Astrocyte (in vitro differentiated cells and primary cell): Measurements from ENCODE around the gene HADHB. TPM values are rescaled to one million over a fixed set of nuclear protein-coding genes. Genes with fewer than 3 reads are reported as not detected.
A peak's percentile ranks its signal among the peaks of the same experiment; 100 is the strongest.
"Not testable (repeated sequence)": the region's sequence is repeated elsewhere in the genome, so short reads cannot be mapped to it uniquely, and the experiment has no call there.

Experiments used
- DNase-seq: peaks from one replicate; pipeline ENCODE4 v3.0.0-alpha.2; 2010; ENCODE audit warnings: low read depth
- FAIRE-seq: peaks from 2 replicates; lab custom pipeline; 2011; peaks lifted over from hg19 to GRCh38; lab: Jason Lieb, UNC
- H2AFZ ChIP-seq: 2 replicates; pipeline ENCODE4 v1.6.0; 2012; ENCODE audit warnings: low read depth, low read length, inconsistent platforms
- H3K27ac ChIP-seq: 2 replicates; pipeline ENCODE4 v1.5.1; 2011; ENCODE audit warnings: low read depth, low read length, inconsistent platforms
- H3K27me3 ChIP-seq: 2 replicates; pipeline ENCODE4 v1.6.0; 2011; ENCODE audit warnings: low read length, inconsistent platforms; ENCODE audit not compliant: insufficient read depth
- H3K36me3 ChIP-seq: 2 replicates; pipeline ENCODE4 v1.5.1; 2011; ENCODE audit warnings: low read length, inconsistent platforms; ENCODE audit not compliant: insufficient read depth
- H3K4me1 ChIP-seq: 2 replicates; pipeline ENCODE4 v1.5.1; 2011; ENCODE audit warnings: low read length, inconsistent platforms; ENCODE audit not compliant: insufficient read depth
- H3K4me2 ChIP-seq: 2 replicates; pipeline ENCODE4 v1.6.0; 2012; ENCODE audit warnings: low read length, inconsistent platforms
- H3K4me3 ChIP-seq: 2 replicates; pipeline ENCODE4 v1.5.1; 2011; ENCODE audit warnings: low read depth, mild to moderate bottlenecking, low read length, inconsistent platforms; ENCODE audit not compliant: insufficient read depth
- H3K79me2 ChIP-seq: 2 replicates; pipeline ENCODE4 v1.6.0; 2012; ENCODE audit warnings: mild to moderate bottlenecking, low read length, inconsistent platforms; ENCODE audit not compliant: insufficient read depth
- H3K9ac ChIP-seq: 2 replicates; pipeline ENCODE4 v1.6.0; 2012; ENCODE audit warnings: mild to moderate bottlenecking, low read length, inconsistent platforms
- H3K9me3 ChIP-seq: 2 replicates; pipeline ENCODE4 v1.5.1; 2012; ENCODE audit warnings: low read depth, mild to moderate bottlenecking, low read length, inconsistent platforms; ENCODE audit not compliant: insufficient read depth
- H4K20me1 ChIP-seq: 2 replicates; pipeline ENCODE4 v1.6.0; 2012; ENCODE audit warnings: low read length, inconsistent platforms; ENCODE audit not compliant: insufficient read depth
- H3K27ac Mint-ChIP-seq: one replicate; pipeline ENCODE4 v1.8.0; 2021; ENCODE audit warnings: mild to moderate bottlenecking, mixed read lengths; ENCODE audit not compliant: unreplicated experiment
- H3K27me3 Mint-ChIP-seq: one replicate; pipeline ENCODE4 v1.8.0; 2021; ENCODE audit warnings: low read depth, mixed read lengths; ENCODE audit not compliant: unreplicated experiment
- H3K36me3 Mint-ChIP-seq: one replicate; pipeline ENCODE4 v1.8.0; 2021; ENCODE audit warnings: low read depth, mixed read lengths; ENCODE audit not compliant: unreplicated experiment
- H3K4me1 Mint-ChIP-seq: one replicate; pipeline ENCODE4 v1.8.0; 2021; ENCODE audit warnings: low read depth, mixed read lengths; ENCODE audit not compliant: unreplicated experiment
- H3K4me3 Mint-ChIP-seq: one replicate; pipeline ENCODE4 v1.8.0; 2021; ENCODE audit warnings: mild to moderate bottlenecking, moderate library complexity, mixed read lengths; ENCODE audit not compliant: unreplicated experiment
- H3K9me3 Mint-ChIP-seq: one replicate; pipeline ENCODE4 v1.8.0; 2021; ENCODE audit warnings: mild to moderate bottlenecking, mixed read lengths; ENCODE audit not compliant: unreplicated experiment
- EZH2 ChIP-seq: IDR thresholded peaks from 2 replicates; pipeline ENCODE4 v1.6.1; 2012; ENCODE audit warnings: mild to moderate bottlenecking, low read length, inconsistent platforms; ENCODE audit not compliant: insufficient read depth
- total RNA-seq: library from RNA; stranded (reverse); gene quantifications from 2 replicates; pipeline ENCODE4 v1.2.1, GENCODE V29; 2021
- TF ChIP-seq, protein P1 (sequence below): IDR thresholded peaks from 2 replicates; pipeline ENCODE4 v1.5.1; 2011; ENCODE audit warnings: low read depth, mild to moderate bottlenecking, inconsistent platforms, low read length, moderate library complexity; ENCODE audit not compliant: insufficient read depth

HADHB gene
- total RNA-seq, 1 donor from 2014 or later: 109 TPM

DNA sequence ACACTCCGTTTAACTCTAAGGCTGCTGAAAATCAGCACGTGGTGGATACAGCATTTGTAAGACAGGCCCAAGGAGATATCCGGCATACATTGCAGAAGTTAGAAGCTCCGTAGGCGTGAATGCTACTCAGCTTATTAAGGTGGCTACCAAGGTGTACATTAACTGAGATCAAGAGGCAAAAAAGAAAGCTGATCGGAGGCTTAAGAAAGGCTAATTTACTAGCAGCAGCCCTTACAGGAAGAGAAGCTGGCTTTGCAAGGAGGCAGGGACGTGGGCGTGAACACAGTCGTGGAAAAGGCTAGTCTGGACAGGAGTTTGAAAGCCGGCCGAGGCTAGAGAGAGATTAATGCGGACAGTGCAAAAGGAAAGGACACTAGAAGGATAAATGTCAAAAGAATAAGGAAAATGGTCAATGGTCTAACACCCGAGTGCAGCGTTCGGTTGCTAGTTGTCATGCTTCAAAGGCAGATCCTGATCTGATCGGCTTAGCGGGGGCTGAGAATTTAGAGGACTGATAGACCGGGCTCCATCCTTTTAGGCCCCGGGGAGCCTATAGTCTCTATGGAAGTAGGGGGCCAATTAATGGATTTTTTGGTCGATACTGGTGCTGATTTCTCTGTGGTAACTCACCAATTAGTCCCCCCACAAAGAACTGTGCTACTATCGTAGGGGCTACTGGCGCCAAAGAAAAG is 55.6 kb downstream of the HADHB start:
- TF ChIP-seq, protein P1, sequence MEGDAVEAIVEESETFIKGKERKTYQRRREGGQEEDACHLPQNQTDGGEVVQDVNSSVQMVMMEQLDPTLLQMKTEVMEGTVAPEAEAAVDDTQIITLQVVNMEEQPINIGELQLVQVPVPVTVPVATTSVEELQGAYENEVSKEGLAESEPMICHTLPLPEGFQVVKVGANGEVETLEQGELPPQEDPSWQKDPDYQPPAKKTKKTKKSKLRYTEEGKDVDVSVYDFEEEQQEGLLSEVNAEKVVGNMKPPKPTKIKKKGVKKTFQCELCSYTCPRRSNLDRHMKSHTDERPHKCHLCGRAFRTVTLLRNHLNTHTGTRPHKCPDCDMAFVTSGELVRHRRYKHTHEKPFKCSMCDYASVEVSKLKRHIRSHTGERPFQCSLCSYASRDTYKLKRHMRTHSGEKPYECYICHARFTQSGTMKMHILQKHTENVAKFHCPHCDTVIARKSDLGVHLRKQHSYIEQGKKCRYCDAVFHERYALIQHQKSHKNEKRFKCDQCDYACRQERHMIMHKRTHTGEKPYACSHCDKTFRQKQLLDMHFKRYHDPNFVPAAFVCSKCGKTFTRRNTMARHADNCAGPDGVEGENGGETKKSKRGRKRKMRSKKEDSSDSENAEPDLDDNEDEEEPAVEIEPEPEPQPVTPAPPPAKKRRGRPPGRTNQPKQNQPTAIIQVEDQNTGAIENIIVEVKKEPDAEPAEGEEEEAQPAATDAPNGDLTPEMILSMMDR: no peak
- TF ChIP-seq EZH2: no peak
- FAIRE-seq: no peak
- Mint-ChIP-seq H3K4me1 (peaks cover 3% of the 10 kb centered on the region), H3K9me3 (no peaks in the 10 kb centered on the region), H3K27ac (no peak overlapping the region), H3K27me3 (peaks cover 15% of the 10 kb centered on the region), H3K36me3 (no peaks in the 10 kb centered on the region), H3K4me3 (no peak overlapping the region)
- Histone ChIP-seq H3K4me3 (peak overlapping the region; percentile 35), H4K20me1 (no peaks in the 10 kb centered on the region), H3K4me2 (peak overlapping the region; percentile 96), H2AFZ (peak overlapping the region; percentile 89), H3K27ac (peak overlapping the region; percentile 31), H3K9me3 (no peaks in the 10 kb centered on the region), H3K36me3 (no peaks in the 10 kb centered on the region), H3K9ac (peak overlapping the region; percentile 57), H3K27me3 (no peaks in the 10 kb centered on the region), H3K79me2 (no peaks in the 10 kb centered on the region), H3K4me1 (peaks cover 19% of the 10 kb centered on the region)
- peak; percentile 39 for DNase-seq

DNA sequence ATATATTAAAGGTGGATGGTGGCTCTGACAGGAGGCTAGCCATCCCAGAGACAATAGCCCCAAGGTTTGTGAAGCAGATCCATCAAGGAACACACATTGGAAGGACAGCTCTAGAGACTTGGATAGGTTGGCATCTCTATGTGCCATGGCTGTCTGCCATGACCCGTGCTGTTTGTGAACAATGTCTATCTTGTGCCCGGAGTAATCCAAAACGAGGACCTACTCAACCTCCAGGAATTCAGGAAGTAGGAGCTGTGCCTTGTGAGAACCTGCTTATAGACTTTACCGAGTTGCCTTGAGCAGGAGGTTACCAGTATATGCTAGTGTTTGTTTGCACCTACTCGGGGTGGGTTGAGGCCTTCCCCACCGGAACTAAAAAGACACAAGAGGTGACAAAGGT is 58.1 kb downstream of the HADHB start:
- no peaks in the 10 kb centered on the region for H3K27me3 ChIP-seq
- DNase-seq: no peak
- H3K79me2 ChIP-seq: no peaks in the 10 kb centered on the region
- no peak overlapping the region for H3K9ac ChIP-seq
- H3K27me3 Mint-ChIP-seq: peaks cover 14% of the 10 kb centered on the region
- H3K4me2 ChIP-seq: no peak overlapping the region
- no peak overlapping the region for H3K27ac Mint-ChIP-seq
- no peaks in the 10 kb centered on the region for H3K9me3 Mint-ChIP-seq
- H3K4me3 Mint-ChIP-seq: no peak overlapping the region
- no peak overlapping the region for H3K4me3 ChIP-seq
- no peaks in the 10 kb centered on the region for H3K36me3 Mint-ChIP-seq
- peaks cover 19% of the 10 kb centered on the region for H3K4me1 ChIP-seq
- H3K4me1 Mint-ChIP-seq: no peaks in the 10 kb centered on the region
- H3K36me3 ChIP-seq: no peaks in the 10 kb centered on the region
- TF ChIP-seq, protein P1: no peak
- TF ChIP-seq EZH2: no peak
- H2AFZ ChIP-seq: no peak overlapping the region
- H4K20me1 ChIP-seq: no peaks in the 10 kb centered on the region
- H3K27ac ChIP-seq: no peak overlapping the region
- no peaks in the 10 kb centered on the region for H3K9me3 ChIP-seq
- FAIRE-seq: no peak

DNA sequence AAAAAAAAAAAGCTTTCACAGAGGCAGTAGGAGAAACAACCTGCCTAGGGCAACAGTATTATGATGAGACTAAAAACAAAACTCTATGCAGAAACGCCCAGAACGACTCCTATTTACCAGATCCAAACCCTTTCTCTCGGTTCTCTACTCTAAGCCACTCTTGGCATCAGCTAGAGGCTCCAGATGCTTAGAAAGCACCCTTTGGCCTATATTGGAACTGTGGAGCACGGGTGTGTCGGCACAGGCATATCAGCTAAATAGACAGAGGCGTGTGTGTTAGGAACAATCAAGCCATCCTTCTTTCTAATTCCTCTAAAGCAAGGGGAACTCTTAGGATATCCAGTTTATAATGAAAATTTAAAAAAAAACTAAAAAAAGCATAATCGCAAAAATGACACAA is 60.4 kb downstream of the HADHB start:
- H3K4me1 Mint-ChIP-seq, DNase-seq, H3K4me3 ChIP-seq: not testable (repeated sequence)

More for the DNA sequence above, 60.4 kb downstream of the HADHB start:
- not testable (repeated sequence) for H3K4me3 Mint-ChIP-seq, H3K27ac ChIP-seq, H3K79me2 ChIP-seq, H3K27ac Mint-ChIP-seq, H3K27me3 ChIP-seq, H2AFZ ChIP-seq, H3K36me3 ChIP-seq, FAIRE-seq, H3K4me2 ChIP-seq, H3K36me3 Mint-ChIP-seq, H3K9ac ChIP-seq, H3K9me3 ChIP-seq, H3K4me1 ChIP-seq, H4K20me1 ChIP-seq, H3K9me3 Mint-ChIP-seq
- H3K27me3 Mint-ChIP-seq: peaks cover 27% of the 10 kb centered on the region
